ENCODE results near the gene IQCM. TPM values are rescaled to one million over a fixed set of nuclear protein-coding genes. Genes with fewer than 3 reads are reported as not detected.

The IQCM gene, protein sequence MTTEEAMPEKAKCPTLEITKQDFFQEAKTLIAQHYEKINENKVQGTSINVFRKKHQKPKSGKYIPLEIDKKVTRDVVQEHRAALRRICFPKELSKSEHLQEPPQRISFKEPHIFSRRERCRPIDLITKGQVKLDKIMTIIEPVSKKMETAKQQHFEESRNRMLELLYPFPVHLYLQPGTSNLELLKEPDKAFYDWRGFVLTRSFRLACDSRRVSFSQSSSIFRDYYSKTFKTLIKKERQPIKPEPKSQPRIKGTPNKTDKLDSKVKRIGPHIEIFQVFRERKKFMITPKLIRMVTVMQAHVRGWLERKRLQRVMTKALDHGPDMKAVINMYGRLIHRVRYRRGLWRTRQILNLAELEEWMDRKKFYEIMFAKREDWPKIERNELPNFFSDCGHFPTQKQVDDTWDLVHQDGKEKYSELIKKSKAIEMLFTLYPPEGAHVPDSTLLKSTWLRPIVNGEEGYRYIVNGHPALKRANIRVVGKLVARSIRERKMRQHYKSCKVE
- total RNA-seq, result not detected
- not detected for polyA plus RNA-seq (ENCODE audit: insufficient read length in 2 of 2)
- long read RNA-seq, donor 1, result 0 reads
- long read RNA-seq, donor 2, result 0 reads
- long read RNA-seq, donor 3, result 0 reads
- long read RNA-seq, donor 4, result 0 reads

DNA sequence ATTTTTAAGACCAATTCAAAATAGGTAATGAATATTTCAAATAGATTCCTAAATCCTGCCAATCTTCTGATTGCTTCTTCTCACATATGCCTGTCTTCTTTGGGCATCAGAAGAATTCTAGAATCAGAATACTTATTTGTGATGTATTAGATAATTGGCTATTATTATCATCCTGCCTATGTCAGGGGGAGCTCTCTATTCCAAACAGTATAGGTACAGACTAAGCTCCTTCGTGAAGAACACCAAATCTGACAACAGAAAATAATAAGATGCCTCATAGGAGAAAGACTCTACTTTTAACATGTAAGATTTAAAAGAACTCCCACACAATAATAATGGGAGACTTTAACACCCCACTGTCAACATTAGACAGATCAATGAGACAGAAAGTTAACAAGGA is at the start of gene IQCM:
Gene IQCM (minus strand): TSS at position 101 of the 400 bp plus-strand sequence. CDS start 73,152 bp downstream, outside the sequence.
- WGBS (ENCODE audit: insufficient coverage), result no CpG with 5 or more reads among the region's 1 CpG
- Histone ChIP-seq H3K9me3 (ENCODE audit: control insufficient read depth, insufficient read depth, low read length) (no peaks in the 10 kb centered on the region), H3K4me1 (ENCODE audit: control insufficient read depth, insufficient read depth, low read length) (no peaks in the 10 kb centered on the region), H3K36me3 (ENCODE audit: control insufficient read depth, insufficient read depth, low read length) (no peaks in the 10 kb centered on the region), H3K4me3 (ENCODE audit: low read depth, low read length) (no peak within 1 kb of the TSS), H3K27ac (ENCODE audit: low read depth, low read length) (no peak within 1 kb of the TSS), H3K27me3 (ENCODE audit: control insufficient read depth, insufficient read depth, low read length) (no peaks in the 10 kb centered on the region)
- DNase-seq (ENCODE audit: low read depth in 4 of 6, low spot score in 6 of 6), result no peak

DNA sequence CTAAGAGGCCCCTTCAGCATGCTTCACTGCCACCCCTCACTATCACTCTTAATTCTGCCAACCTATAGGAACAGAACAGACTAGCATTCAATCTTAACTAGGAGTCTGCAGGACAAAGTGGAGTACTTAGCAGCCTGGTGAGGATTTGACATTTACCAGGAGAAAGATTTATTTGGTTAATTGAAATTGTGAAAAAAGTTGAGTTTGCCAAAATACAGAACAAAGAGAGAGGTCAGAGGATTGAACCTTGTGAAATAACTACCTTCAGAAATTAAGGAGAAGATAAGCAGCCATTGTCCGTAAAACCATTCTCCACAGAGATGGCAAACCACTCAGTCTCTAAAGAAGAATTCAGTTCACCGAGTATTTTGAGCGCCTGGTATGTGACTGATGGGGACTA is 41.8 kb upstream of the IQCM start:
- no peak overlapping the region for H3K4me3 ChIP-seq (ENCODE audit: low read depth, low read length)
- DNase-seq (ENCODE audit: low read depth in 4 of 6, low spot score in 6 of 6), result no peak
- H3K27me3 ChIP-seq (ENCODE audit: control insufficient read depth, insufficient read depth, low read length), result no peaks in the 10 kb centered on the region
- H3K36me3 ChIP-seq (ENCODE audit: control insufficient read depth, insufficient read depth, low read length), result no peaks in the 10 kb centered on the region
- no CpG with 5 or more reads among the region's 3 CpGs for WGBS (ENCODE audit: insufficient coverage)
- no peak overlapping the region for H3K27ac ChIP-seq (ENCODE audit: low read depth, low read length)
- peaks cover 5% of the 10 kb centered on the region for H3K9me3 ChIP-seq (ENCODE audit: control insufficient read depth, insufficient read depth, low read length)
- H3K4me1 ChIP-seq (ENCODE audit: control insufficient read depth, insufficient read depth, low read length), result no peaks in the 10 kb centered on the region

DNA sequence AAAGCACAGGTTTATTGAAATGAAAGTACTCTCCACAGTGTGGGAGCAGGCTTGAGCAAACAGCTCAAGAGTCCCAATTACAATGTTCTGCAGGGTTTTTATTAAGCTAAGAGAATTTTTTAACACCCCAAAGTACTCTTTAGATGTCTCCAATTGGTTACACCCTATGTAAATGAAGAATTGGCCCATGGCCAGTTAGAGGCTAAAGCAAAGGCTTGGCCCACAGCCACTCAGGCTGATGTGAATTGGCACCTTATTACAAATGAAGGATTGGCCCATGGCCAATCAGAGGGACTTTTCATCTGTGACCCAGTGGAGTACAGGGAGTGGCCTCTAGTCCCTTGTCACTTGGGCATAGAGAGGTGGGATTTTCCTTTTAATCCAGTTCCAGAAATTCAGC is 30.1 kb upstream of the IQCM start:
- no peaks in the 10 kb centered on the region for H3K27me3 ChIP-seq (ENCODE audit: control insufficient read depth, insufficient read depth, low read length)
- H3K9me3 ChIP-seq (ENCODE audit: control insufficient read depth, insufficient read depth, low read length), result no peaks in the 10 kb centered on the region
- no peaks in the 10 kb centered on the region for H3K36me3 ChIP-seq (ENCODE audit: control insufficient read depth, insufficient read depth, low read length)
- H3K27ac ChIP-seq (ENCODE audit: low read depth, low read length), result no peak overlapping the region
- DNase-seq (ENCODE audit: low read depth in 4 of 6, low spot score in 6 of 6), result peak in 2 of 6 donors; percentile 18 to 60
- no peaks in the 10 kb centered on the region for H3K4me1 ChIP-seq (ENCODE audit: control insufficient read depth, insufficient read depth, low read length)
- H3K4me3 ChIP-seq (ENCODE audit: low read depth, low read length), result no peak overlapping the region

DNA sequence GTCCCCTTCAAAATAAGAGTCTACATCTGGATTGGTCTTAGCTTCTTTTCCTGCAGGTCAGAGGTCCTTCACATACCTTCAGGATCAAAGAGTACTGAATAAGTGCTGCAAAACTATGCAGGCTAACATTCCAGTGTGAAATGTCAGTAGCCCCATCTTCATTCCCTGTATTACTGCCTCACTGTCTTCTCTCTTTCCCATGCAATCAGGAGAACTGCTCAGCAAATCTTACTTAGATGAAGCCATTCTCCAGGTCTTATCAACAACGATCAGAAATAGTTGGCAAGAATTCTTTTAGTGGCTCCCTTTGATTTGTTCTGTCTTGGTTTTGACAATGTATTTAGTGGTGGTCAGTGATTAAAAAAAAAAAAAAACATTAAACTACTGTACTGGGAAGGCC is 26.0 kb upstream of the IQCM start:
- no peak overlapping the region for H3K4me3 ChIP-seq (ENCODE audit: low read depth, low read length)
- no CpG with 5 or more reads among the region's 1 CpG for WGBS (ENCODE audit: insufficient coverage)
- H3K4me1 ChIP-seq (ENCODE audit: control insufficient read depth, insufficient read depth, low read length), result no peaks in the 10 kb centered on the region
- no peaks in the 10 kb centered on the region for H3K9me3 ChIP-seq (ENCODE audit: control insufficient read depth, insufficient read depth, low read length)
- H3K27ac ChIP-seq (ENCODE audit: low read depth, low read length), result no peak overlapping the region
- H3K36me3 ChIP-seq (ENCODE audit: control insufficient read depth, insufficient read depth, low read length), result no peaks in the 10 kb centered on the region
- H3K27me3 ChIP-seq (ENCODE audit: control insufficient read depth, insufficient read depth, low read length), result no peaks in the 10 kb centered on the region
- no peak for DNase-seq (ENCODE audit: low read depth in 4 of 6, low spot score in 6 of 6)

DNA sequence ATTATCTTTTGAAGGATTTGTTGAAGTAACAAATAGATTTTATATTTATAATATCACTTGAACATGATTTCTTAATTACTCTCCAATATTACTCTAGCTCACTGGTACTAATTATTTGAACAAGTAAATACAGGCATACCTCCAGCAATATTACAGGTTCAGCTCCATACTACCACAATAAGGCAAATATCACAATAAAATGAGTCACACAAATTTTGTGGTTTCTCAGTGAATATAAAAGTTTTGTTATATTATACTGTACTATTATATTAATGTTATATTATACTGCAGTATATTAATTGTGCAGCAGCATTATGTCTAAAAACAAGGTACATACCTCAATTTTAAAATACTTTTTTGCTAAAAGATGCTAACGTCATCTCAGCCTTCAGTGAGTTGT is 22.4 kb upstream of the IQCM start:
- Histone ChIP-seq H3K4me1 (ENCODE audit: control insufficient read depth, insufficient read depth, low read length) (no peaks in the 10 kb centered on the region), H3K4me3 (ENCODE audit: low read depth, low read length) (no peak overlapping the region), H3K9me3 (ENCODE audit: control insufficient read depth, insufficient read depth, low read length) (no peaks in the 10 kb centered on the region), H3K27ac (ENCODE audit: low read depth, low read length) (no peak overlapping the region), H3K36me3 (ENCODE audit: control insufficient read depth, insufficient read depth, low read length) (no peaks in the 10 kb centered on the region), H3K27me3 (ENCODE audit: control insufficient read depth, insufficient read depth, low read length) (no peaks in the 10 kb centered on the region)
- WGBS (ENCODE audit: insufficient coverage), result no CpG with 5 or more reads among the region's 1 CpG
- no peak for DNase-seq (ENCODE audit: low read depth in 4 of 6, low spot score in 6 of 6)

DNA sequence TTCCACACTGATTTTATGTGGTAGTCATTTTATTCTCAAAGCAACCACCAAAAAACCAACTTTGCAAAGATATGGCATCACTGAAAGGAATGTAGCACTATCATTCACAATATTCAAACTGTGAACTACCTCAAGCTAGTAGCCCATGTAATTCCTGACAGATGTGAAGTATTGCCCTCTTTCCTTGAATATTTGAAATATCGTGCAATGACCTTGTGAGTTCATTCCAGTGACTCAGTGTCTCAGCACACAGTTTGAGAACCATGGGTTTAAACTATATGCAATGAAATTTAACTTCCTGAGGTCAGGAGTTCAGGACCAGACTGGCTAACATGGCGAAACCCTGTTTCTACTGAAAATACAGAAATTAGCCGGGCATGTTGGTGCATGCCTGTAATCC is 20.9 kb upstream of the IQCM start:
- no peaks in the 10 kb centered on the region for H3K36me3 ChIP-seq (ENCODE audit: control insufficient read depth, insufficient read depth, low read length)
- H3K9me3 ChIP-seq (ENCODE audit: control insufficient read depth, insufficient read depth, low read length), result no peaks in the 10 kb centered on the region
- DNase-seq (ENCODE audit: low read depth in 4 of 6, low spot score in 6 of 6), result no peak
- 100% methylated on average over 2 of the region's 3 CpGs for WGBS (ENCODE audit: insufficient coverage)
- H3K4me3 ChIP-seq (ENCODE audit: low read depth, low read length), result no peak overlapping the region
- H3K4me1 ChIP-seq (ENCODE audit: control insufficient read depth, insufficient read depth, low read length), result no peaks in the 10 kb centered on the region
- H3K27me3 ChIP-seq (ENCODE audit: control insufficient read depth, insufficient read depth, low read length), result no peaks in the 10 kb centered on the region
- H3K27ac ChIP-seq (ENCODE audit: low read depth, low read length), result no peak overlapping the region

DNA sequence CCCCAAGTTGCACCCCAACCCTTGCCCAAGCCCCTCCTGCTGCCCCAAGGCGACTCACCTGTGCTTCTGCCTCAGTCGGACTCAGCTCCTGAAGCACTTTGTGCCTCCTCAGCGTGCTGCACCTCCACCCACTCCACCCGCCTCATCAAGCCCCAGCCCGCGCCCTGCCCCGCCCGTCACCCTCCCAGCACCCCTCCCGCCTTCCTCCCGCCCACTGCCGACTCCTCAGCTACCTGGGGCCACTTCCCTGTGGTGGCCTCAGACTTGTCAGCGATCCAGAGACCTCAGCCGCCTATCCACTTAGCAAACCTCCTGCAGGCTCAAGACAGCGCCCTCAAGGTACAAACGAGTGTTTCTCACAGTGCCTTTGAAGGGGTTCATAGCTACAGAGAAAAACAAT is 19.6 kb upstream of the IQCM start:
- H3K4me3 ChIP-seq (ENCODE audit: low read depth, low read length), result no peak overlapping the region
- no peaks in the 10 kb centered on the region for H3K4me1 ChIP-seq (ENCODE audit: control insufficient read depth, insufficient read depth, low read length)
- H3K36me3 ChIP-seq (ENCODE audit: control insufficient read depth, insufficient read depth, low read length), result no peaks in the 10 kb centered on the region
- no peaks in the 10 kb centered on the region for H3K9me3 ChIP-seq (ENCODE audit: control insufficient read depth, insufficient read depth, low read length)
- H3K27ac ChIP-seq (ENCODE audit: low read depth, low read length), result no peak overlapping the region
- H3K27me3 ChIP-seq (ENCODE audit: control insufficient read depth, insufficient read depth, low read length), result no peaks in the 10 kb centered on the region
- no peak for DNase-seq (ENCODE audit: low read depth in 4 of 6, low spot score in 6 of 6)
- 89% methylated on average over 15 of the region's 15 CpGs for WGBS (ENCODE audit: insufficient coverage)

DNA sequence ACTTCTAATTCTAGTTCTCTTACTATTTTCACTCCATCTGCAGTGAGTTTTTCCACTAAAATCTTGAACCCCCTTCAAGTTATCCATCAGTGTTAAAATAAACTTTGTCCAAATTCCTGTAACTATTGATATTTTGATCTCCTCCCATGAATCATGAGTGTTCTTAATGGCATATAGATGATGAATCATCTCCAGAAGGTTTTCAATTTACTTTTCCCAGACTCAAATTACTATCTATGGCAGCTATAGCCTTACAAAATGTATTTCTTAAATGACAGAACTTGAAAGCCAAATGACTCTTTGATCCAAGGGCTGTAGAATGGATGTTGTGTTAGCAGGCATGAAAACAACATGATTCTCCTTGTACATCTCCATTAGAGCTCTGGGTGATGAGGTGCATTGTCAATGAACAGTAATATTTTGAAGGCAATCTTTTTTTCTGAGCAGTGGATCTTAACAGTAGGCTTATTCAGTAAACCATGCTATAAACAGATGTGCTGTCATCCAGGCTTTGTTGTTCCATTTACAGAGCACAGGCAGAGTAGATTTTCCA is 16.1 kb upstream of the IQCM start:
- H3K9me3 ChIP-seq (ENCODE audit: control insufficient read depth, insufficient read depth, low read length), result no peaks in the 10 kb centered on the region
- no peaks in the 10 kb centered on the region for H3K36me3 ChIP-seq (ENCODE audit: control insufficient read depth, insufficient read depth, low read length)
- H3K4me1 ChIP-seq (ENCODE audit: control insufficient read depth, insufficient read depth, low read length), result no peaks in the 10 kb centered on the region
- H3K27me3 ChIP-seq (ENCODE audit: control insufficient read depth, insufficient read depth, low read length), result no peaks in the 10 kb centered on the region
- no peak overlapping the region for H3K27ac ChIP-seq (ENCODE audit: low read depth, low read length)
- DNase-seq (ENCODE audit: low read depth in 4 of 6, low spot score in 6 of 6), result no peak
- H3K4me3 ChIP-seq (ENCODE audit: low read depth, low read length), result no peak overlapping the region

DNA sequence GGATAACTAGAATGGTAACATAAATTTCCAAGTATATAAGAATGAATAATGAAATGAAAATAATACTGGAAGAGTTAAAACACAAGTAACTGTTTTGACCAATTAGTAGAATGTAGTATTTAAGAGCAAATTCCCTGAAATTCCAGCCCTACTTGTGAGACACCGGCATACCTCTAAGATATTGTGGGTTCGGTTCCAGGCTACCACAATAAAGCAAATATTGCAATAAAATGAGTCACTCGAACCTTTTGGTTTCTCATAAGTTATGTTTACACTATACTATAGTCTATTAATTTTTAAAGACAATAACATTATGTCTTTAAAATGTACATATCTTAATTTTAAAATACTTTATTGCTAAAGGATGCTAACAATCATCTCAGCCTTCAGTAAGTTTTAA is 15.2 kb upstream of the IQCM start:
- no CpG with 5 or more reads among the region's 3 CpGs for WGBS (ENCODE audit: insufficient coverage)
- Histone ChIP-seq H3K36me3 (ENCODE audit: control insufficient read depth, insufficient read depth, low read length) (no peaks in the 10 kb centered on the region), H3K4me3 (ENCODE audit: low read depth, low read length) (no peak overlapping the region), H3K27ac (ENCODE audit: low read depth, low read length) (no peak overlapping the region), H3K4me1 (ENCODE audit: control insufficient read depth, insufficient read depth, low read length) (no peaks in the 10 kb centered on the region), H3K9me3 (ENCODE audit: control insufficient read depth, insufficient read depth, low read length) (no peaks in the 10 kb centered on the region), H3K27me3 (ENCODE audit: control insufficient read depth, insufficient read depth, low read length) (no peaks in the 10 kb centered on the region)
- DNase-seq (ENCODE audit: low read depth in 4 of 6, low spot score in 6 of 6), result no peak

DNA sequence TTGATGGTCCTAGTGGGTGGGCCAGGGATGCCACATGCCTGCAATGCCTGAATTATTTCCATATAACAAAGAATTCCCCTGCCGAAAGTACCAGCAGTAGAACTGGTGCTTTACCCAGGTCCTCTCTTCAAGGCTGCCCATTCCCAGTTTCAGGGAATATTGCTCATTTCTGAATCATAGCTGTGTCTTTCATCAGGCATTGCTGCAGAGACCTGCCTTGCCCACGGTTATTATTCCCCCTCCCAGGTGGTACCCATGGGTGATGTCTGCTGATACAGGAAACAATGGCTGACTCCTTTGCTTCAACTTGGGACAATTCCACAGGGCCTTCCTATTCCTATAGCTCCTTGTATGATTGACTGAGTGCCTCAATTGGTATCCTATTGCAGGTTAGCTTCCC is 9.7 kb upstream of the IQCM start:
- no peak for DNase-seq (ENCODE audit: low read depth in 4 of 6, low spot score in 6 of 6)
- Histone ChIP-seq H3K4me3 (ENCODE audit: low read depth, low read length) (no peak overlapping the region), H3K27ac (ENCODE audit: low read depth, low read length) (no peak overlapping the region), H3K36me3 (ENCODE audit: control insufficient read depth, insufficient read depth, low read length) (no peaks in the 10 kb centered on the region), H3K27me3 (ENCODE audit: control insufficient read depth, insufficient read depth, low read length) (no peaks in the 10 kb centered on the region), H3K4me1 (ENCODE audit: control insufficient read depth, insufficient read depth, low read length) (no peaks in the 10 kb centered on the region), H3K9me3 (ENCODE audit: control insufficient read depth, insufficient read depth, low read length) (no peaks in the 10 kb centered on the region)
- WGBS (ENCODE audit: insufficient coverage), result 100% methylated on average over 1 of the region's 2 CpGs
